HS-27A (cell line): ENCODE measurements around the gene RNF130.

Experiments used
- DNase-seq: peaks from one replicate; pipeline ENCODE4 v3.0.0-alpha.2; 2012; ENCODE audit warnings: low read depth, missing footprints

Gene RNF130

DNA sequence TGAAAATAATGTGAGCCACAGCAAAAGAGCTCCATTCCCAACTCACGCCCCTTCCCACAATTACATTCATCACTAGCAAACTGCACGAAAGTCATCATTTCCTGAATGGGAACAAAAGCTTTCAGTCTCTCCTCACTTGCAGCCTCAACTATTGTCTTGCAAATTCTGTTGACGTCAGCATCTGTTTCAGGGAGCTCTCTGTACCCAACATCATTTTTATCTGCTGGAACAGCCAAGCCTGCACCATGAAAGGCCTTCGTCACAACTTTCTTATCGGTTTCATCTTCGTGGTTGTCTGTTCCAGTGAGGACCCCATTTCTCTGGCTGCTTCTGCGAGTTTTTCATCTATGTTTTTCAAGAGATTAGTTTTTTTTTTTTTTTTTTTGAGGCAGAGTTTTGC lies 14.3 kb upstream of the RNF130 start:
- no peak for DNase-seq

DNA sequence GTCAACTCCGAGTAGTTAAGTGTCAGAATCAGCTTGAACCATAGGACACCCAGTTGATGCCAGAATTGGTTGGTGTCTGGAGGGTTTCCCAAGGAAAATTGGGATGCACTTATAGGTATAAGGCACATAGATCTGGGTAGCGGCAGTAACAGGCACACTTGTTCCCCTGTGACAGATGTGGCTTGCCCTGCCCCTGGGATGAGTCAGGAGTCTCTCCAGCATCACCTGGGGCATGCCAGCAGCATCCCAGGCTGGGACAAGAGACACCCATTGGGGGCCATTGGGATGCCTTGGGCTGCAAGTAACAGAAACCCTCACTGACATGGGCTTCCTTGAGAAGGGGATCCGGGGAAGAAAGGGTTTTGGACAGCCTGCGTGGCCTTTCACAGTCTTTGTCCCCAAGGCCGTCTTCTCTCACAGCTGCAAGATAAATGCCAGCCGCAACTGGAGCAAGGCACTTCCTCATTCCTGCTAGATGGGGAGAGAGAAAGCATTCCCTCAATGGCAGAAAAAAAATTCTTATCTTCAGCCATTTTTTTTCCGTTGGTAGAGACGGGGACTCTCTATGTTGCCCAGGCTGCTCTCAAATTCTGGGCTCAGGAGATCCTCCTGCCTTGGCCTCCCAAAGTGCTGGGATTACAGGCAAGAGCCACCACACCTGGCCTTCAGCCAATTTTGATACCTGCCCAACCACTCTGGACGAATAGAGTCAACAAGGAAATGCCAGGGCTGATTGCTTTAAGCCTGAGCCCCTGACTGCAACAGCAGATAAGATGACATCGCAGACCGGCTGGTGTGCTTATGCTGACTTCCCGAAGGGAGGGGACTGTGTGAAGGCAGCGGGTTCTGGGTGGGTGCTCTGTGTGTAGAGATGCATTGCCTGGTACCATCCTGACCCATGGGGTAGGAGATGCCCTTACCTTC lies 13.3 kb upstream of the RNF130 start:
- DNase-seq = no peak

- DNase-seq = no peak
Measured at GRCh38 chr5:180083529-180084060, 12.0 kb upstream of the RNF130 start.

DNA sequence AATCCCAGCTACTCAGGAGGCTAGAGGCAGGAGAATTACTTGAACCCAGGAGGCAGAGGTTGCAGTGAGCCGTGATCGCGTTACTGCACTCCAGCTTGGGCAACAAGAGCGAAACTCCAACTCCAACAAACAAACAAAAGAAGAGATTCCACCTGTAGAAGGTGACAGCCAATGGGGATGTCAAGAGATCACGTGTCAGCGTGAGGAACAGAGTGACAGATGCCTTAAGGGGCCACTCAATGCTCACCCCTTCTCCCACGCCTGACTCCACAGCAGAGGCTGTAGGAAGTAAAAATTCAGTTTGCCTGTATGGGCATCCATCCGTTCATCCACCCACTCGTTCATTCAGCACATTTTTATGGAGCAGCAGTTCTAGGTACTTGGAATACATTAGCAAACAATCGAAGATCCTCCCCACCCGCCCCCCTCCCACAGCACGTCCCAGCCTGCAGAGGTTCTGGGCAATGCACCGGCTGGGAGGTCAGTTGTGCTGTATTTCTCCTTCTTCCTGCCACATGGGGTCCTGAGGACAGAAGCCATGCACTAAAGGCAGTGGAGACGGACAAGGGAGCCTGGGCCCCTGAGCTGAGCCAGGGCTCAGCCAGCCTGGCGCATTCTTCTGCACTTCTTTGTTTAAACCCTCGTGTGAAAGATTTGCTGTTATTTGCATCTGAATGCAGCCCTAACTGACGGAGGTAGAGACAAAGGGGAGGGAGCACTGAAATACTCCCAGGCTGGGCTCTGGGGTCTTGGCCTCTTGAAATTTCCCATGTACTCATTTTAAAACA lies 11.3 kb upstream of the RNF130 start:
- no peak for DNase-seq

- no peak for DNase-seq
Measured at GRCh38 chr5:180081481-180081880, 9.9 kb upstream of the RNF130 start.

DNA sequence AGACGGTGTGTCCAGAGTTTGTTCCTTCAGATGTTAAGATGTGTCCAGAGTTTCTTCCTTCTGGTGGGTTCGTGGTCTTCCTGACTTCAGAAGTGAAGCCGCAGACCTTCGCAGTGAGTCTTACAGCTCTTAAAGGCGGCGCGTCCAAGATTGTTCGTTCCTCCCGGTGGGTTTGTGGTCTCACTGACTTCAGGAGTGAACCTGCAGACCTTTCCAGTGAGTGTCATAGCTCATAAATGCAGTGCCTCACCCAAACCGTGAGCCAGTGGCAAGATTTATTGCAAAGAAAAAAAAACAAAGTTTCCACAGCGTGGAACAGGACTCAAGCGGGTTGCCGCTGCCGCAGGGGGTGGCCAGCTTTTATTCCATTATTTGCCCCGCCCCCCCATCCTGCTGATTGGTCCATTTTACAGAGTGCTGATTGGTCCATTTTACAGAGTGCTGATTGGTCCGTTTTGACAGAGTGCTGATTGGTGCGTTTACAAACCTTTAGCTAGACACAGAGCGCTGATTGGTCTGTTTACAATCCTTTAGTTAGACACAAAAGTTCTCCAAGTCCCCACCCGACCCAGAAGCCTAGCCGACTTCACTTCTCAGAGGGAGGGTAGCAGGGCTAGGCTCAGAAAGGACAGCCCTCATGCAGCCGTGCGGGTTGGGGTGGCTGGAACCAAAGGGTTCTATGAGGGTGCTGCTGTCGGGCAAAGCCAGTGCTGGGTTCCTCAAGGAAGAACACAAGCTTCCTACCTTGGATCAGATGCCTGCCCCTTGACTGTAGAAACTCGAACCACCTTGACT lies 9.1 kb upstream of the RNF130 start:
- no peak for DNase-seq

GRCh38 chr5:180079702-180080466 lies 8.3 kb upstream of the RNF130 start:
- no peak for DNase-seq

DNA sequence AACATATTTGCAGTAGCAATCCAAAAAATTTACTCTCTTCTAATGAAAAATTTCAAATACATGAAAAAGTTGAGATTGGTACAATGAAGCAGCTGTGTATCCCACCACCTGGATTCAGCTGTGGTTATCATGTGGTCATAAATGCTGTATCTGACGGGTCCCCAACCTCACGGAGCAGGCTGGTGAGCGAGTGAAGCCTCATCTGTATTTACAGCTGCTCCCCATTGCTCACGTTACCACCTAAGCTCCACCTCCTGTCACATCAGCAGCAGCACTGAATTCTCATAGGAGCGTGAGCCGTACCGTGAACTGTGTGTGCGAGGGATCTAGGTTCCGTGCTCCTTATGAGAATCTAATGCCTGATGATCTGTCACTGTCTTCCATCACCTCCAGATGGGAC lies 6.8 kb upstream of the RNF130 start:
- DNase-seq = no peak

DNA sequence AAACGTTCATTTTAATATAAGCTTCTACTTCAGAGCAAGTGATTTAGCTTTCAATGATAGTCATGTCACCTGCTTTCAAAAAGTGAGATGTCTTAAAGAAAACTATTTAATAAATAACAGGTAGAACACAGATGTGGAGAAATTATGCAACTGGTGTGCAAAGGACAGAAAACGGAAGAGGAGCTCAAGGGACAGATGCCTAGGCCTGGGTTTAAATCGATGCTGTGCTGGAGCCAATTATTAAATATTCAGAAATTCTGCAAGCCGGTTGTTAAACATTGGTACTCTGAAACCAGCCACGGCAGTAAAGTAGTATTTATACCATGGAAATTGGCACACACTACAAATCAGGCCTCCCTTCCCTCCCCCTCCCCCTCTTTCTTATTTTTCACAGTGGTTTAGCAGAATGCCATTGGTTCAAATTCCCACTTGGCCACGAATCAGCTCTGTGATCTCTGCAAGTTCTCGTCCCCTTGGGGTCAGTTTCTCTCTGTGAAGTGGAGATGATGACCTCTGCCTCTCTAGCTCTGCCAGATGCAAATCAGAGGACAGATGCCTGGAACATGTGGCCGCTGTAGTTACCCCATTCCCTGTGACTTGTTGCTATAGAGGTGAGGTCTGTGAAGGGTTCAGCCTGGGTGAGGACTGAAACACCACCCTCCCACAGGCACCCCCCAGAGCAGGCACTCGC lies 6.2 kb upstream of the RNF130 start:
- DNase-seq = no peak

- no peak for DNase-seq
Measured at GRCh38 chr5:180075703-180076102, 4.1 kb upstream of the RNF130 start.

GRCh38 chr5:180074462-180074861 lies 2.9 kb upstream of the RNF130 start:
- no peak for DNase-seq

DNA sequence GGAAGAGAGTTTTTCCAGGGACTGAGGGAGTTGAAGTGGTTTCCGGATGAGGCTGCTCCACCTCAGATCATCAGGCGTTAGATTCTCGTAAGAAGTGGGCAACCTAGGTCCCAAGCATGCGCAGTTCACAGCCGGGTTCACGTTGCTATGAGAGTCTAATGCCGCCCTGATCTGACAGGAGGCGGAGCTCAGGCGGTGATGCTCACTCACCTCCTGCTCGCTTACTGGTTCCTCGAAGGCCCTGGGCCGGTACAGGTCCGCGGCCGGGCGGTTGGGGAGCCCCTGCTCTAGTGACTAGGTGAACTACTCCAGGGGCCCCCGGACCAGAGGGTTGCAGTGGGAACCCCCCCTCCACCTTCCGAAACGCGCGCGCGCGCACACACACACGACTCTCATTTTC lies 997 bp upstream of the RNF130 start:
- no peak for DNase-seq

- no peak for DNase-seq
Measured at GRCh38 chr5:180072256-180072548, 643 bp upstream of the RNF130 start.

DNA sequence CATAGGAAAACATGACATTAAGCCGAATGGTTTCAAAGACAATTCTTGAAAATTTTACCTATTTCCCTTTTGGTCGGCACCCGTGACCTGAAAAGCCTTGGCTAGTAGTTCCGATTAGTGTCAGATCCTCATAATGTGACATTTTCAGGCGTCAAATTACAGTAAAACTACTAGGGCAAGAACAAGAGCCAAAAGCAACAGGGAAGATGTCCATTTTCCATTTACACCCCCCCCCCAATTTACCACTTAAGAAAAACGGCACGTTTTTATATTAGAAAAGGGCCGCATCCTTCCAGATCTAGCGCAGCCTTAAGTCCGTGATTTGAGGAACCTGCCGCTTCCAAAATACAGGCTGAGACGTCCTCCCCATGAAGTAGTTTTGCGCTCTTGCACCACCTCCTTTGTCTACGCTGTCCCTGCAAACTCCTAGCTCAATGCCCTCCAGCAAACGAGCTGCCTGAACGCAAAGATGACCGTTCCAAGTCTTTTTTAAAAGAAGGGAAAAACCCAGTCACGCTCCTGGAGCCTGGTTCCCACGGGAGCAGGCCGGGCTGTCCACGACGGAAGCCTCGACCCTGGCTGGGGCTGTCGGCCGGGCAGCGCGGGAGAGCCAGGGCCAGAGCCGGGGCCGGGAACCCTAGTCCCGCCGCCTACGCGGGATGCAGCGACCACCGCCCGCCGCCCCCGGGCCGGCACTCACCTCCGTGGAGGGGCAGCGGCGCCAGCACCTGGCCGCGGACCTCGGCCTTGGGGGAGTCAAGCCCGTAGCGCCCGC lies 616 bp downstream of the RNF130 start:
- DNase-seq = no peak

- DNase-seq = no peak
Measured at GRCh38 chr5:180069589-180070247, 1.8 kb downstream of the RNF130 start.

DNA sequence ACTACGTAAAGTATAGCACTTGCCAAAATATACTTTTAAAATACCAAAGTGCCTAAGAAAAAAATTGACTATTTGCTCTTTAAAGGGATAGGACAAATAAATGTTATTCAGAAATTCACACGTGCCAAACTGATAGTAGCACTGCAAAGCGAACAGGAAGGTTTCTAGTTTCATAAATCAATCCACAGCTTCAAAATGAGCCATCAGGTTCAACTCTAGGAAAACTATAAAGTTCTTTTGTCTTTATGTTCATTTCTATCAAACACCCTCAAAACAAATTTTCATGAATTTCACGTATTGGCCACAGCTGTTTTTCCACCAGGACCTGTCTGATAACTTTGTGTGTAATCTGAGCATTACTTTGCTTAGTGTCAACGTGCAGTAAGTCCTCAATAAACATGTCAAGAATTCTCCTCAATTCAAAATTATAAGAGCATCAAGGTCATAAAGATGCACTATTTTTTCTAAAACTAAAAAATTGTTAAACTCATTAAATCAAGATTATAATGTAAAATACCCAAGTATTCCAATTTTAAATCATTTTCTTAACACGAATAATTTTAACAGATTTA lies 3.0 kb downstream of the RNF130 start:
- DNase-seq = no peak

DNA sequence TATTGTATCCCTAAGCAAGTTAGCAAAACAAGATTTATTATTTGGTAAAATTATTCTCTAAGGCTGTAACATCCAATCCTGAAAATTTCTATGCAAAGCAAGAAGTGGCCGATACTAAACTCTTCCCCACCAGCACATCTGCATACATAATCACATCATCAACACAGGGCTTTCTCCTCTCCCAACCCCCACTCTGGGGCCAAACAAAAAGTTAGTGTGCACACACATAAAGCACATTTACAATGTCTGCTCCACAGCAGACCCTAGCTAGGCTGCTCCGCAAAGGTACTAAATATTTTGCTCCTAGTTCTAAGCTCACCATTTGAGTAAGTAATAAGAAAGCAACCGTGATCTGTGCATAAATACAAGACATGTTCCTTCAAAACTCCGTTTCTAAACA lies 3.6 kb downstream of the RNF130 start:
- DNase-seq = no peak

DNA sequence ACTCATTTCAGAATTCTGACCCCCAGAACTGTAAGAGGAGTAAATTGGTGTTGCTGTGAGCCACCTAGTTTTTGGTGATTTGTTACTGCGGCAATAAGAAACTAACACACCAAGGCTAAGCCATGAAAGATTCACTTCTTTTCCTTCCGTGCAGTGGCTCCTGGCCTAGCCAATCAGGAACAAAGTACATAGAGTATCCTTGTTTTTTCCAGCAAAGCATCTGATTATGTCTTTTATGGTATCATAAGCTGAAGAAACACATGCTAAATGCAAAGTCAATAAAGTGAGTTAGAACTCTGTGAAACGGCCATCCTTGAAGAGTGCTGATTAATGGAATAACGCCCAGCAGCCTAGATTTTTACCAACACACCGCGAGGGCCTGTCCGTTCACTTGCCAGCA lies 11.4 kb downstream of the RNF130 start:
- DNase-seq = no peak

- DNase-seq = no peak
Measured at GRCh38 chr5:180059326-180059725, 12.2 kb downstream of the RNF130 start.
